ENCODE measurements around the gene POLR3C. TPM values are rescaled to one million over a fixed set of nuclear protein-coding genes. Genes with fewer than 3 reads are reported as not detected.

The POLR3C gene
- total and polyA plus RNA-seq, 3 donors from 2014 or later = 56.2 to 73.3 (median 63.8) TPM

DNA sequence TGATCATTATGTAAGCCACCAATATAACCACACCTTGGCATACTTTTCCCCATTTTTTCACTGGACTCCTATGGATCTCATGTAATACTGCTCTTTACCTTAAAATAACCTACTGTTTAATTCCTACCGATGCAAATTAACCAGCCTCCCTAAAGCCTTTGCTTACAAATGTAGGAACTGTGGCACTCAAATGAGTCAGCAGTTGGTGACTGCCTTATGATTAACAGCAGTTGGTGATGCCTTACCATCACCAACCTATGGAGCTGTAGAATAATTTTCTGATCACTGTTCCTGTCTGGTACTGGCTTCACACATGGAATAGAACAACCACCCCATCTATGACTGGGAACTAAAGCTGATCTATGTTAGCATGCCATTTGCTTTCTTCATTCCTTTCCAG lies 13.7 kb downstream of the POLR3C start:
- H3K27me3 ChIP-seq = no peaks in the 10 kb centered on the region
- no peak overlapping the region for H3K4me3 ChIP-seq
- 95 to 100% methylated on average over 1 of the region's 1 CpG for WGBS, 2 donors
- no peaks in the 10 kb centered on the region for H3K36me3 ChIP-seq (ENCODE audit: low read depth, missing control alignments)
- no peak overlapping the region for H3K27ac ChIP-seq
- H3K4me1 ChIP-seq = no peaks in the 10 kb centered on the region
- DNase-seq = no peak
- TF ChIP-seq POLR2A (IDR thresholded peaks at IDR 0.05) = no peak
- TF ChIP-seq, protein P1, sequence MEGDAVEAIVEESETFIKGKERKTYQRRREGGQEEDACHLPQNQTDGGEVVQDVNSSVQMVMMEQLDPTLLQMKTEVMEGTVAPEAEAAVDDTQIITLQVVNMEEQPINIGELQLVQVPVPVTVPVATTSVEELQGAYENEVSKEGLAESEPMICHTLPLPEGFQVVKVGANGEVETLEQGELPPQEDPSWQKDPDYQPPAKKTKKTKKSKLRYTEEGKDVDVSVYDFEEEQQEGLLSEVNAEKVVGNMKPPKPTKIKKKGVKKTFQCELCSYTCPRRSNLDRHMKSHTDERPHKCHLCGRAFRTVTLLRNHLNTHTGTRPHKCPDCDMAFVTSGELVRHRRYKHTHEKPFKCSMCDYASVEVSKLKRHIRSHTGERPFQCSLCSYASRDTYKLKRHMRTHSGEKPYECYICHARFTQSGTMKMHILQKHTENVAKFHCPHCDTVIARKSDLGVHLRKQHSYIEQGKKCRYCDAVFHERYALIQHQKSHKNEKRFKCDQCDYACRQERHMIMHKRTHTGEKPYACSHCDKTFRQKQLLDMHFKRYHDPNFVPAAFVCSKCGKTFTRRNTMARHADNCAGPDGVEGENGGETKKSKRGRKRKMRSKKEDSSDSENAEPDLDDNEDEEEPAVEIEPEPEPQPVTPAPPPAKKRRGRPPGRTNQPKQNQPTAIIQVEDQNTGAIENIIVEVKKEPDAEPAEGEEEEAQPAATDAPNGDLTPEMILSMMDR (IDR thresholded peaks at IDR 0.05) = no peak
- no peaks in the 10 kb centered on the region for H3K9me3 ChIP-seq
- intact Hi-C loops (cut with DNase I; ENCODE audit: low total_unique reads) = no loop called here

DNA sequence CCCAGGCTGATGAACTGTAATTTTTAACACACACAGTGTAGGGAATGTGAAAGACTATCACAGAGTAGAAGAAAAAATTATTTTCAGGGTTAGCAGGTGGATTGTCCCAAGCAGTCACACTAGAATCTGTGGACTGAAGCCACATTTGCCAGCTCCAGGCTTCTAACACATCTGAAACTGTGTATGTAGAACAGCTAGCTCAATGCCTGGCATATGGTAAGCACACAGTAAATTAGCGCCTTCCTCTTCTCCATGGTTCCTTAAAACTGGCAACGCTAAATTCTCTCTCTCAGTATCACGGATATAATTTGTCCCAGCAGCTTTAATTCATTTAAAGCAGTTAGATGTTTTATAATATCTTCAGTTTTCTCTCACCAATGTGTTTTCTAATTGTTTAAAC lies 19.0 kb downstream of the POLR3C start:
- no peak for TF ChIP-seq POLR2A (IDR thresholded peaks at IDR 0.05)
- TF ChIP-seq, protein P1 (IDR thresholded peaks at IDR 0.05) = no peak
- H3K36me3 ChIP-seq (ENCODE audit: low read depth, missing control alignments) = no peaks in the 10 kb centered on the region
- WGBS, 2 donors = 88 to 92% methylated on average over 3 of the region's 3 CpGs
- intact Hi-C loops (cut with DNase I; ENCODE audit: low total_unique reads) = no loop called here
- DNase-seq = no peak
- H3K4me1 ChIP-seq = peaks cover 5% of the 10 kb centered on the region
- H3K27ac ChIP-seq = no peak overlapping the region
- no peak overlapping the region for H3K4me3 ChIP-seq
- no peaks in the 10 kb centered on the region for H3K27me3 ChIP-seq
- H3K9me3 ChIP-seq = no peaks in the 10 kb centered on the region

GRCh38 chr1:145845144-145845513 lies 21.1 kb downstream of the POLR3C start:
- 9 to 11% methylated on average over 4 of the region's 4 CpGs for WGBS, 2 donors
- Histone ChIP-seq H3K4me1 (peaks cover 5% of the 10 kb centered on the region), H3K27me3 (no peaks in the 10 kb centered on the region), H3K27ac (peak overlapping the region in 1 of 2 donors; percentile 76), H3K36me3 (ENCODE audit: low read depth, missing control alignments) (no peaks in the 10 kb centered on the region), H3K9me3 (no peaks in the 10 kb centered on the region), H3K4me3 (peak overlapping the region; percentile 57 to 59)
- no peak for TF ChIP-seq POLR2A (IDR thresholded peaks at IDR 0.05)
- TF ChIP-seq, protein P1 (IDR thresholded peaks at IDR 0.05) = no peak
- intact Hi-C loops (cut with DNase I; ENCODE audit: low total_unique reads) = no loop called here
- DNase-seq = no peak

DNA sequence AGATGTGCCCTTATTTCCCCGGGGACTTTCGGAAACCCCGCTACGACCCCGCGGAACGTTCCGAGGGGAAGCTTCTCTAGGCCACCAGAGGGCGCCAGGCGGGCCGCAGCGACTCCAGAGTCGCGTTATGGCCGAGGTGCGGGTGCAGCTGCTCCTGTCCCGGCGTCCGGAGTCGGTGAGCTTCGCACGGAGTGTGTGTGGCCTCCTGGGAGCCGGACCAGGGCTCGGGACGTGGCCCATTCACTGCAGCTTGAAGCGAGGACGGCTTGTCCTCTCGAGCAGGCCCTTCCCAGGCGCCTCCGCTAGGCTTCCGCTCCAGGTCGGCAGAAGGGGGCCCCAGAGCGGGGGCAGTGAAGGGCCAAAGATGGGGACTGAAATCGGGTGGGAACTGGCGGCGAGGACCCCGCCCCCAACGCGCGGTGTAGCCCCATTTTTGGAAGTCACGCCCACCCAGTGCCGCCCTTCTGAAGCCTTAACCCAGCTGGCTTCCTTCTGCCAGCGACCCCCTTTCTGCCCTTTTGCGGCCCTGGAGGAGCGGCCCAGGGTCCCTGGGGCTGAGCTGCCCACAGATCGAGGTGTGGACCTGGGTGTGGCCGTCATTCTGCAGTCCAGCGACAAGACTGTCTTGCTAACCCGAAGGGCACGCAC lies 21.6 kb downstream of the POLR3C start, which contains the start of gene NUDT17:
Gene NUDT17 (plus strand): TSS at position 117 of the 648 bp plus-strand sequence. CDS start 11 bp downstream, at position 128.
- DNase-seq = peak; percentile 84
- 2% methylated on average over 9 to 38 of the region's 50 CpGs for WGBS, 2 donors
- no peaks in the 10 kb centered on the region for H3K36me3 ChIP-seq (ENCODE audit: low read depth, missing control alignments)

More for the DNA sequence above, 21.6 kb downstream of the POLR3C start, which contains the start of gene NUDT17:
- Histone ChIP-seq H3K4me3 (peak within 1 kb of the TSS; percentile 57 to 59), H3K9me3 (no peaks in the 10 kb centered on the region), H3K27me3 (no peaks in the 10 kb centered on the region), H3K27ac (peak within 1 kb of the TSS; percentile 40 to 76), H3K4me1 (peaks cover 5% of the 10 kb centered on the region)
- intact Hi-C loops (cut with DNase I; ENCODE audit: low total_unique reads) = no loop called here
- no peak for TF ChIP-seq POLR2A (IDR thresholded peaks at IDR 0.05)
- TF ChIP-seq, protein P1 (IDR thresholded peaks at IDR 0.05) = peak; percentile 66 to 90 (median 83)
